ENCODE data around the gene MED7.
A peak's percentile ranks its signal among the peaks of the same experiment; 100 is the strongest.

Gene MED7, protein sequence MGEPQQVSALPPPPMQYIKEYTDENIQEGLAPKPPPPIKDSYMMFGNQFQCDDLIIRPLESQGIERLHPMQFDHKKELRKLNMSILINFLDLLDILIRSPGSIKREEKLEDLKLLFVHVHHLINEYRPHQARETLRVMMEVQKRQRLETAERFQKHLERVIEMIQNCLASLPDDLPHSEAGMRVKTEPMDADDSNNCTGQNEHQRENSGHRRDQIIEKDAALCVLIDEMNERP

GRCh38 chr5:157142317-157143126 is at the start of gene MED7:
MED7 (minus strand) TSS chr5:157142865; CDS start chr5:157139431, 3,434 bp downstream.
- no peak for TF ChIP-seq EP300 (IDR thresholded peaks at IDR 0.05; ENCODE audit: borderline replicate concordance)
- TF ChIP-seq USF1 (IDR thresholded peaks at IDR 0.05) = no peak
- TF ChIP-seq ZBTB7A (IDR thresholded peaks at IDR 0.05; ENCODE audit: low read depth) = no peak
- no peak for TF ChIP-seq CREB1 (IDR thresholded peaks at IDR 0.05; ENCODE audit: low read depth)
- no peak for TF ChIP-seq NFIC (IDR thresholded peaks at IDR 0.05)
- no peak for TF ChIP-seq TEAD4 (IDR thresholded peaks at IDR 0.05)
- TF ChIP-seq YY1 (IDR thresholded peaks at IDR 0.05; ENCODE audit: low read depth) = no peak
- TF ChIP-seq TAF1 (IDR thresholded peaks at IDR 0.05; ENCODE audit: low read depth) = peak; percentile 73; the same call in 1 of the 2 replicates
- TF ChIP-seq TCF12 (IDR thresholded peaks at IDR 0.05; ENCODE audit: low read depth) = no peak
- TF ChIP-seq CEBPB (IDR thresholded peaks at IDR 0.05) = 0 out of 2 replicates have a peak, but pooled peaks have one; percentile 21
- no peak for TF ChIP-seq REST (IDR thresholded peaks at IDR 0.05; ENCODE audit: low read depth)
- TF ChIP-seq FOXM1 (IDR thresholded peaks at IDR 0.05; ENCODE audit: borderline replicate concordance, low read depth) = peak; percentile 53; the same call in 1 of the 2 replicates
- TF ChIP-seq EGR1 (IDR thresholded peaks at IDR 0.05) = no peak
- TF ChIP-seq, protein P1, sequence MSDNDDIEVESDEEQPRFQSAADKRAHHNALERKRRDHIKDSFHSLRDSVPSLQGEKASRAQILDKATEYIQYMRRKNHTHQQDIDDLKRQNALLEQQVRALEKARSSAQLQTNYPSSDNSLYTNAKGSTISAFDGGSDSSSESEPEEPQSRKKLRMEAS (IDR thresholded peaks at IDR 0.05) = no peak; the same call in 1 of the 2 replicates
- TF ChIP-seq RAD21 (IDR thresholded peaks at IDR 0.05; ENCODE audit: low read depth) = no peak

DNA sequence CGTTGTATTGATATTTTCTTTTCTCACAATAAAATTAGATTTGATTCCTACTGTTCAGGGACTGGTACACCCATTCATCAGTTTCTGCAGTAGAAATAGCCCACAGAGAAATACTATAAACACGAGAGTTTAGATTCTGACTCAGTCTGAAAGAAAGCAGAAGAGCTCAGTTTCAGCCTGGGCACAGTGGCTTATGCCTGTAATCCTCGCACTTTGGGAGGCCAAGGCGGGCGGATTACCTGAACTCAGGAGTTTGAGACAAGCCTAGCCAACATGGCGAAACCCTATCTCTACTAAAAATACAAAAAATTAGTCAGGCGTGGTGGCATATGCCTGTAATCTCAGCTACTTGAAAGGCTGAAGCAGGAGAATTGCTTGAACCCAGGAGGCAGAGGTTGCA is 46.6 kb upstream of the MED7 start:
- TF ChIP-seq RAD21 (IDR thresholded peaks at IDR 0.05; ENCODE audit: low read depth) (no peak), NFIC (IDR thresholded peaks at IDR 0.05) (no peak), EP300 (IDR thresholded peaks at IDR 0.05; ENCODE audit: borderline replicate concordance) (no peak), TEAD4 (IDR thresholded peaks at IDR 0.05) (no peak), TAF1 (IDR thresholded peaks at IDR 0.05; ENCODE audit: low read depth) (no peak), YY1 (IDR thresholded peaks at IDR 0.05; ENCODE audit: low read depth) (no peak), EGR1 (IDR thresholded peaks at IDR 0.05) (no peak)

- TF ChIP-seq EGR1 (IDR thresholded peaks at IDR 0.05) = no peak
- no peak for TF ChIP-seq TCF12 (IDR thresholded peaks at IDR 0.05; ENCODE audit: low read depth)
- TF ChIP-seq, protein P1 (IDR thresholded peaks at IDR 0.05) = no peak
- no peak for TF ChIP-seq CREB1 (IDR thresholded peaks at IDR 0.05; ENCODE audit: low read depth)
- TF ChIP-seq REST (IDR thresholded peaks at IDR 0.05; ENCODE audit: low read depth) = no peak
- TF ChIP-seq YY1 (IDR thresholded peaks at IDR 0.05; ENCODE audit: low read depth) = no peak
- no peak for TF ChIP-seq ZBTB7A (IDR thresholded peaks at IDR 0.05; ENCODE audit: low read depth)
- TF ChIP-seq NFIC (IDR thresholded peaks at IDR 0.05) = no peak
- TF ChIP-seq RAD21 (IDR thresholded peaks at IDR 0.05; ENCODE audit: low read depth) = no peak
- no peak for TF ChIP-seq EP300 (IDR thresholded peaks at IDR 0.05; ENCODE audit: borderline replicate concordance)
These were observed 45.6 kb upstream of the MED7 start for GRCh38 chr5:157188270-157188669.

DNA sequence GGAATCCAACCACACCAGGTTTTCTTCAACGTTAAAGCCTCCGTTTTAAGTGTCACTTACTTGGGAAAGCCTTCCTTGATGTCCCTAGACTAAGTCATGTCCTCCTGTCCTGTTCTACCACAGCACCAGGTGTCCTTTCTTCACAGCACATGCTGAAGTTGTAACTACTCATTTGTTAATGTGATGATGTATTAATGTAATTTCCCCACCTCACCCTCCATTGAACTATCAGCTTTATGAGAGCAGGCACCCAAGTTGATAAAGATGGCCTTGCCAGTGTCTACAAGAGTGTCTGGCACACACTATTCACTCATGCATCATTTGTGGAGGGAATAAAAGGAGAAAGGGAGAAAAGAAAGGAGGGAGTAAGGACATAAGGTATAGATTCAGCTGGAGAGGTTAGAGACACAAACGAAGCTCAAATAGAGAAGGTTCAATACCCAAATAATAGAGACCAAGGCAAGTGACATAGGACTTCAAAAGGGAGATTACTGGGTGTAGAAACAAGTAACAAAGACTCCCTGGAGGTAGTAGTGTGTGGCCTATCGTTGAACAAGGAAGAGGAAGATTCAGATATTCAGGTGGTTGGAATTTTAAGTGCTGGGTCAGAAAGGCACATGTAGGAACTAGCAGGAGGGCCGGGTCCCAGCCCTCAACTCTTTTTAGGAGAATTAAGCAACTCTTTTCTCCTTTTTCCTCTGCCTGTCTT is 44.5 kb upstream of the MED7 start:
- TF ChIP-seq FOXM1 (IDR thresholded peaks at IDR 0.05; ENCODE audit: borderline replicate concordance, low read depth) (no peak), NFIC (IDR thresholded peaks at IDR 0.05) (no peak), TCF12 (IDR thresholded peaks at IDR 0.05; ENCODE audit: low read depth) (no peak), CEBPB (IDR thresholded peaks at IDR 0.05) (no peak)

- TF ChIP-seq EP300 (IDR thresholded peaks at IDR 0.05; ENCODE audit: borderline replicate concordance) (no peak), EGR1 (IDR thresholded peaks at IDR 0.05) (no peak), ZBTB7A (IDR thresholded peaks at IDR 0.05; ENCODE audit: low read depth) (no peak), USF1 (IDR thresholded peaks at IDR 0.05) (no peak), FOXM1 (IDR thresholded peaks at IDR 0.05; ENCODE audit: borderline replicate concordance, low read depth) (no peak), CEBPB (IDR thresholded peaks at IDR 0.05) (no peak), TAF1 (IDR thresholded peaks at IDR 0.05; ENCODE audit: low read depth) (no peak), RAD21 (IDR thresholded peaks at IDR 0.05; ENCODE audit: low read depth) (no peak)
These were observed 43.8 kb upstream of the MED7 start for GRCh38 chr5:157186309-157187045.
